SK-N-MC (cell line): Measurements from ENCODE around the gene OSBPL10.

ENCODE experiments used
- EZH2 ChIP-seq: fragments of 200-600 bp; sonication (generic); IDR thresholded peaks from one replicate; pipeline ENCODE4 v1.6.1; 2017; ENCODE audit warnings: antibody characterized with exemption
- POLR2AphosphoS5 ChIP-seq: IDR thresholded peaks from 2 replicates; pipeline ENCODE4 v1.6.1; 2012; ENCODE audit warnings: mild to moderate bottlenecking, low read depth, low read length, borderline replicate concordance

DNA sequence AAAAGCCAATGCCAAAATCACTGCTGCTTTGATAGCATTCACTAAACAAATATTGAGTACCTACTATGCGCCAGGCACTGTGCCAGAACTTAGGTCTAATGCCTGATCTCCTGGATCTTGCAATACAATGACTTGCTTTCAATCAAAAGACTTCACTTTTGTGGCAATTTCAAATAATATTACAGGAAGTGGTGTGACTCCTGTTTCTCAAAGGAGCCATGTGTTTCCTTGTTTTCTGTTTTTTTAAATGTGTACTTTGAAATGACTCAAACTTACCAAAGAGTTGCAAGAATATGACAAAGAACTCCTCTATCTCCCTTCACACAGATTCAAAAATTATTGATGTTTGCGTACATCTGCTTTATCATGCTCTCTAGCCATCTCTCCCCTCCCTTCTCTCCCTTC, 18.3 kb downstream of the OSBPL10 start:
- TF ChIP-seq POLR2AphosphoS5 (no peak), EZH2 (no peak)
